NCI-H2171 (cell line): ENCODE measurements around the gene DUOX2.
"Not testable (repeated sequence)": the region's sequence is repeated elsewhere in the genome, so short reads cannot be mapped to it uniquely, and the experiment has no call there.

ENCODE experiments used
- DNase-seq: peaks from one replicate; lab custom pipeline; 2025; lab: John Stamatoyannopoulos, UW

DUOX2 gene

DNA sequence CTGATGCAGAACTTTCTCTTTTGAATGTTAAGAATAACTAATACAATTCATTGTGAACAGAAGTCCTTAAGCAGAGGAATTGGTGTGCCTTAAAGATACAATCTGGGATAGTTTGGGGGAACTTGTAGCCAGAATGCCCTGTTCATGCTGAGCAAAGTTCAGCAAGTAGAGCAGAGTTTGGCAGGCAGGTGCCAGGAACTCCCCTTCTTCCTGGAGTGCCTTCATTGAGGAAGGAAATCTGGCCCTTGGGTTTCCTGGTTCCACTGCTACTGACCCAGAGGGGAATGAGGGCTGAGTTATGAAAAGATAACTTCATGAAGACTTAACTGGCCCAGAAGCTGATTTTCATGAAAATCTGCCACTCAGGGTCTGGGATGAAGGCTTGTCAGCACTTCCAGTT, 40.4 kb downstream of the DUOX2 start:
- not testable (repeated sequence) for DNase-seq

DNA sequence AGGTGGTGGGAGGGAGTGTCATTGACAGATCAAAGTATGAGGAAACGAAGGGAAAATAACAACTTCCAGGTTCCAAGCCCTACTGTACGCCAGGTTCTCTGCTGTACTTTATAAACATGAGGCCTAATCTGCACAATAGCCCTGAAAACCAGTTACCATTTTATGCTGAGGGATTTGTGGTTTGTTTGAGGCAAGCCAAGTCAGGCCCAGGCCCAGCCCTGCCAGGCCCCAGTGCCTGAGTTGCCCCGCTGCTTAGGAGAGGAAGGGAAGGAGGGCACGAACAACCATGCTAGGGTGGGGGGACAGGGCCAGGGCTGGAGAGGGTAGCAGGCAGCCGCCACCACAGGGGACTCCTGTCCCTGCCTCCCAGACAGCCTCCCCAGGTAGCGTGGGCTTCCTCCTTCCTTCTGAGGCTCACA, 44.0 kb downstream of the DUOX2 start:
- not testable (repeated sequence) for DNase-seq

DNA sequence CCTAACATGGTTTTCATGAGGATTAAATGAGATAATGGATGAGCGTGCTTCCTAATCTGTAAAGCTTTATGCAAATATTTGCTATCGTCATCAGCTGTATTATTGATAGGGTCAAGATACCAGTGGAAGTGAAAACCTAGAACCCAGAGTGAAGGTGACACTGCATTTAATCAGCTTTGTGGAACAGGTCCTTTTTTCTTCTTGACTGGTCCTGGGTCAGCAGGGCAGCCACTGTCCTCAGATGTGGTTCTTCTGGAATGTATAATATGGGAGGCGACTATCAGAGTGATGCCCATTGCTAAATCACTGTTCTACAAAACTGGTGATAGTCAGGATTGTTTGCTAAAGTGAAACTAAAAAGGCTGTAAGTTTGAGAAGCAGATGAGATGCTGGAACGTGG, 49.6 kb downstream of the DUOX2 start:
- DNase-seq, result no peak

DNA sequence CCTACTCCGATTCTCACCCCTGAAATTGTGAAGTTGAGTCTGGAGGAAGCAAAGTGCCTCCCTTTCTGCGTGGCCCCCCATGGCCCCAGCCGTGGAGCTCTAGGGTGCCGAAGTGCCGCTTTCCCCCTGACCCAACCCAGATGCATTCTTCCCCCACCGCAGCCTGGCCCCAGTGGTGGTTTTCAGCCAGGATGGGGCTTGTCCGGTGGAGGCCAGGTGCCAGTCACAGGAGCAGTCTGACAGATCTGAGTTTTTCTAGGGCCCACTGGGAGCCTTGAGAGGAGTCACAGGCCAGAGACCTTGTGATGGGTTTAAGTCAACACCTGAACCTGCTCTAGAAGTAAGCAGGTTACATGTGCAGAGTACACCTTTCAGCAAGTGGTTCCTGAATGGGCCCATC, 51.7 kb downstream of the DUOX2 start:
- DNase-seq, result not testable (repeated sequence)

DNA sequence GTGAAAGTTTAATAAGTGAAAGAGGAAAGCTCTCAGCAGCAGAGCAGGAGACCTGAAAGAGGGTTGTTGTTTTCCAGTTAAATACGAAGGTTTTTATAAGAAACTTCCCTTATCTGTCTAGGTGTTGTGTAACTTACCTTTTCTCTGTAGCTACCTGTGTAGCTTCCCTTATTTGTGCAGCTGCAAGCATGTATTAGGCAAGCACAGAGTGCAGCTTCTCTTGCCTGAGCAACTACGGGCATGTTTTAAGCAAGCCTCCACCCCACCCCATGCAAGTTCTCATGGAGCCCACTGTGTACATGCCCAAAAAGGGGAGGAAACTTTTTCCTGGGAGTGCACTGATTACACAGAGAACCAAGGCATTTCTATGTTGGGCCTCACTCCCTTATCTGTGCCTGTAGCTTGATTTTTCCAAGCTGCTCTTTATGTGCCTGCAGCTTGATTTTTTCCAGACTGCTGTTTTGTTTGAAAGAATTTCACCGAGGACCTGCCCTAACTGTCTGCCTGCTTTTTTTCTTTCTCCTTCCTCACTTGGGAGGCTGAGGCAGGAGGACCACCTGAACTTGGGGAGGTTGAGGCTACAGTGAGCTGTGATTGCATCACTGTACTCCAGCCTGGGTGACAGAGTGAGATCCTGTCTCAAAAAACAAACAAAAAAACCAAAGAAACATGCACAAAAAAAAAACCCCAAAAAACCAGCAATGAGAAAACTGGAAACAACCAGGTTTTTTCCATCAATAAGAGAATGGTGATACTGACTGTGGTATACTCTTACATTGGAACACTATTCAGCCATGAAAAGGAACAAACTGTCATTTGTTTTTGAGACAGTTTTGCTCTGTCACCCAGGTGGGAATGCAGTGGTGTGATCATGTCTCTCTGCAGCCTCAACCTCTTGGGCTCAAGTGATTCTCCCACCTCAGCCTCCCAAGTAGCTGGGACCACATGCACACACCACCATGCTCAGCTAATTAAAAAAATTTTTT, 55.0 kb downstream of the DUOX2 start:
- not testable (repeated sequence) for DNase-seq

DNA sequence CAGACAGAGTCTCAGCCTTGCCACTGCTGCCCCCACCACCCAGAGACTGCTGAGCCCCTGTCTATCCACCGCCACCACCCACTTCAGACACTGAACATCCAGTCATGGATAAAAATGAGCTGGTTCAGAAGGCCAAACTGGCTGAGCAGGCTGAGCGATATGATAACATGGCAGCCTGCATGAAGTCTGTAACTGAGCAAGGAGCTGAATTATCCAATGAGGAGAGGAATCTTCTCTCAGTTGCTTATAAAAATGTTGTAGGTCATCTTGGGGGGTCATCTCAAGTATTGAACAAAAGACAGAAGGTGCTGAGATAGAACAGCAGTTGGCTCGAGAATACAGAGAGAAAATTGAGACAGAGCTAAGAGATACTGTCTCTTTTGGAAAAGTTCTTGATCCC, 61.3 kb downstream of the DUOX2 start:
- not testable (repeated sequence) for DNase-seq

DNA sequence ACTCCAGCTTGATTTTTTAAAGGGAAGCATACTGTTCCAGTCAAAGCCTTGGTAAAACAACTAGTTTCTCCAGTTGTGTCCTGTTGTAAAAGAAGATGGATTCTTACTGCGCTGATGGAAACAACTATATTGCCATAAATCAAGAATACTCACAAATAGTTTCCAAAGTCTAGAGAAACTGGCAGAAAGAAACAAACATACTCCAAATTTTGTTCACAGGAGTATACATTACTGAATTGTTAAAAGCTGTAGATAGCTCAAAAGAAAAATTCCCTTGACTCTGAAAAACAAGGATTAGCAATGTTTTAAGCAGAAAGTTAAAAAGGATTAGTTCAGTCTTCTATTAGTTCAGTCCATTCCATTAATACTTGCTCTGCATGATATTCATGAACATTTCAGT, 63.4 kb downstream of the DUOX2 start:
- DNase-seq, result no peak

DNA sequence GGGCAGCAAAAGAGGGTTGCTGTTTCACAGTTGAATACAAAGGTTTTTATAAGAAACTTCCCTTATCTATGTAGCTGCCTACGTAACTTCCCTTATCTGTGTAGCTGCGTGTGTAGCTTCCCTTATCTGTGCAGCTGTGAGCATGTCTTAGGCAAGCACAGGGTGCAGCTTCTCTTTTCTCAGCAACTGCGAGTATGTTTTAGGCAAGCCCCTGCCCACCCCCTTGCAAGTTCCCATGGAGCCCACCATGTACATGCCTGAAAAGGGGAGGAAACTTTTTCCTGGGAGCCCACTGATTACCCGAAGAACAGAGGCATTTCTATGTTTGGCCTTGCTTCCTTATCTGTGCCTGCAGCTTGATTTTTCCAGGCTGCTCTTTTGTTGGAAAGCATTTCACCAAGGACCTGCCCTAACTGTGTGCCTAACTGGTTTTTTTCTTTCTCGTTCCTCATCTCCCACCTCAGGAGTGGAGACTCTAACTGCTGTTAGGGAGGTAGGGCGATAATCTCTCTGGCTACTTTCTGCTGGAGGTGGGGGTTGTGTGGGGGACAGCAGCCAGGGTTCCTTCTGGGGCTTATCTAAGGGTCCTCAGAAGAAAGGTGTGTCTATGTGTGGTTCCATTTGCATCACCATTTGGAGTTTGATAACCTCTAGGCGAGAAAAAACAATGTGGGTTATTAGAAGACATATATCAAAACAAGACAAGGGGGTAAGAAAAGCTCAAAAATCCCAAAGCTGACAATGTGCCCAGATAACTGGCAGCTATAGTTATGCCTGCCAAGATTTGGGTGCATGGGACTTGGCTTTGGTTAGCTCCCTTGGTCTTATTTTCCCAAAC, 65.0 kb downstream of the DUOX2 start:
- no peak for DNase-seq

DNA sequence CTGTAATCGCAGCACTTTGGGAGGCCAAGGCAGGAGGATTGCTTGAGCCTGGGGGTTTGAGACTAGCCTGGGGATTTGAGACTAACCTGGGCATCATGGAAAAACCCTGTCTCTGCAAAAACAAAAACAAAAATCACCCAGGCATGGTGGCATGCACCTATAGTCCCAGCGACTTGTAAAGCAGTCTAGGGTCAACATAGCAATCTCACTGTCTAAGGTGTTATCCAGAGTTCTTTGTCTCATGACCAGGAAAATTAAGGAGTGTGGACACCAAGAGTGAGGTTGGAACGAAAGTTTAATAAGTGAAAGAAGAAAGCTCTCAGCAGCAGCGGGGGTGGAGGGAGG, 65.6 kb downstream of the DUOX2 start:
- DNase-seq, result not testable (repeated sequence)

DNA sequence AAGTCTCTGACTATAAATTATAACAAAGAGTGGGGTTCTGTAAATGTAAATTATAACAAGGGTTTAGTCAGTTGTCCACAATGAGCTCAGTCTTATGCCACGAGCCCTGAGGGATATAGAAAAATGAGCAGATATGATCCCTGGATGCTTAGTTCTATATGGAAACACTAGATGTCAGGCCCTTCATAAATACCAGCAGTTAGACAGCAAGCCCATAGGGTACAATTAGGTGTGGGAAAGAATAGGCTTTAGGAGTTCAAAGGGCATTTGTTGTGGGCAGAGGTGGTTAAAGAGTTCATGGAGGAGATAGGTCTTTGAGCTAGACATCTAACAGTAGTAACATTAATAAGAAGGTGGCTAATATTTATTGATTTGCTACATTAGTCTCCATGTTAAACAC, 69.7 kb downstream of the DUOX2 start:
- DNase-seq, result not testable (repeated sequence)

DNA sequence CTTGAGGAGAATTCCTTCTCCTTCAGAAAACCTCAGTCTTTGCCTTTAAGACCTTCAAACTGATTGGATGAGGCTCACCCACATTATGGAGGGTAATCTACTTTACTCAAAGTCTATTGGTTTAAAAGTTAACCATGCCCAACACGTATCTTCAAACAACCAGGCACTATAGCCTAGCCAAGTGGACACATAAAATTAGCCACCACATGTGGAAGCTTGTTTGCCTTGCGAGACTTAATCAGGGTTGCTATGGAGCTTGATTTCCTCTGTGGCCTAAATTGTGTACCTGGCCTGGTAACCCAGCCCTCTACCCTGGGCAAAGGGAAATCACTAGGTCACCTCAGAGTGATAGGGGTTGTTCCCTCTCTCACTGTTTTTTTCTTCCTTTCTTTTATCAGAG, 71.1 kb downstream of the DUOX2 start:
- not testable (repeated sequence) for DNase-seq
